ENCODE results near the gene GALNT12.

Gene GALNT12

DNA sequence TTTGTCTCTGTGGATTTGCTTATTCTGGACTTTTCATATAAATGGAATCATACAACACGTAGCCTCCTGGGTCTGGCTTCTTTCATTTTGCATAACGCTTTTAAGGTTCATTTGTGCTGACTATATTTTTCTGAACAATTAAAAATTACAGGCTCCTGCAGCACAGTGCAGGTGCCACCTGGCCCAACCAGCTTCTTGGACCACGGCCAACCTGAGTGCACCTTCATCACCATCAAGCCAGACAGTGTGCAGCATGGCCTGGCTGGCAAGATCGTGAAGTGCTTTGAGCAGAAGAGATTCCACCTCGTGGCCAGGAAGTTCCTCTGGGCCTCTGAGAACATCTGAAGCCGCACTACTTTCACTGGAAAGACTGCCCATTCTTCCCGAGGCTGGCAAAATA, 82.8 kb downstream of the GALNT12 start:
- CTCF ChIA-PET: no interaction called here
- no peak for DNase-seq (ENCODE audit: low read depth, low spot score)
- no peak for TF ChIP-seq CTCF (IDR thresholded peaks at IDR 0.05; ENCODE audit: insufficient read depth, low read length, missing control alignments)
- POLR2A ChIA-PET: no interaction called here
- no peak overlapping the region for H3K4me3 ChIP-seq (ENCODE audit: low read depth, low read length)

DNA sequence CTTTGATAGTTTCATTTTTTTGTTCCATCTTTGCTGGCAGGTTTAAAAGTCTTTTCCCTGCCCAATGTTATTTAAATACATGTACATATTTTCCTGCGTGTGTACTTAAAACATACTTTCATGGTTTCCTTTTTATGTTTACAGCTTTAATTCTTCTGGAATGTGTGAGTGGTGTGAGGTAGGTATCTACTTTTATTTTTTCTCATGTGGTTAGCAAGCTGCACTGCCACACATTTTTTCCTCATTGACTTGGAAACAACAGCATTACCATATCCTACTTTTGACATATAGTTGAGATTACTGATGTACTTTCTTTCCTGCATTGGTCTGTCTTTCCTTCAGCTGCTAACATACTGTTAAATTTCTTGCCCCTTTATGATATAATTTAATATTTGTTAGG, 84.8 kb downstream of the GALNT12 start:
- no peak for TF ChIP-seq CTCF (IDR thresholded peaks at IDR 0.05; ENCODE audit: insufficient read depth, low read length, missing control alignments)
- POLR2A ChIA-PET: interaction anchor here (1.0 kb wide), 1 partner anchor 38 kb away, joined by 3 read pairs; no protein-coding TSS in a partner anchor
- H3K4me3 ChIP-seq (ENCODE audit: low read depth, low read length): no peak overlapping the region
- DNase-seq (ENCODE audit: low read depth, low spot score): no peak
- CTCF ChIA-PET: no interaction called here

- DNase-seq (ENCODE audit: low read depth, low spot score): no peak
- ChIA-PET POLR2A (interaction anchor here (1.0 kb wide), 1 partner anchor 38 kb away, joined by 3 read pairs; no protein-coding TSS in a partner anchor), CTCF (interaction anchor here (0.7 kb wide), 1 partner anchor 83 kb away, joined by 4 read pairs; no protein-coding TSS in a partner anchor)
- no peak for TF ChIP-seq CTCF (IDR thresholded peaks at IDR 0.05; ENCODE audit: insufficient read depth, low read length, missing control alignments)
- H3K4me3 ChIP-seq (ENCODE audit: low read depth, low read length): no peak overlapping the region
Measured at GRCh38 chr9:98892690-98893089, 85.2 kb downstream of the GALNT12 start.

DNA sequence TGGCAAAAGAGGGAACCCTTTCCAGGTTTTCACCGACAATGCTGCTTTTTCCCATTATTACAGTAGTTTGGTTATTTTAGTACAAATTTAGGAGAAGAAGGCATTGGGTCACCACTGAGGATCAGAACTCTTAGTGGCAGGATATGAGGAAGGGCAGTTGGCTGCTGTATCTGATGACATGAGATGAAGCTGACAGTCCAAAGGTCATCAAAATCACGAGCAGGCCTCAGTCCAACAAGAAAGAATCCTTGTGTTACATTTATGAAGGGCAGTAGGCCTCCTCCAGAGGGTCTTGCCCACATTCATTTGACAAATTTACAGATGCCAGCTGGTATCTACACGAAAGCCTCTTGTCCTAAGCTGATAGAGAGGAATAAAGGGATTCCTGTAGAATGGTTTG, 86.7 kb downstream of the GALNT12 start:
- no peak for DNase-seq (ENCODE audit: low read depth, low spot score)
- POLR2A ChIA-PET: no interaction called here
- TF ChIP-seq CTCF (IDR thresholded peaks at IDR 0.05; ENCODE audit: insufficient read depth, low read length, missing control alignments): no peak
- CTCF ChIA-PET: no interaction called here
- H3K4me3 ChIP-seq (ENCODE audit: low read depth, low read length): no peak overlapping the region

DNA sequence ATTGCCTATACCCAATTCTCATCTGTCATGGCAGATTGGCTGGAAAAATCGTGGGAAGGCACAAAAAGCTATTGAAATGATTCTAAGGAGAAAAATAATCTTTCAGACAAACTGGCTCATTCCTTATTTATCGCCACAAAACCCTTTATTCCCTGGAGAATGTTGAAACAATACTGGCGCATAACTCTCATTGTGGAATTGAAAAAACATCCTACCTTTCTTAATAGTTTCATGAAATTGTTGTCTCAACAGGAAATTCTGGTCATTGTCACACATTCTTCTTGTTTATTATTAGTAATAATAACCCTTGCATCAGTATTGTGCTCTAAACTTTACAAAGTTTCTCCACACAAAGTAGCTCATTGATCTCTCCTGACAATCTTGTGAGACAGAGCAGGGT, 87.3 kb downstream of the GALNT12 start:
- no peak for DNase-seq (ENCODE audit: low read depth, low spot score)
- no peak for TF ChIP-seq CTCF (IDR thresholded peaks at IDR 0.05; ENCODE audit: insufficient read depth, low read length, missing control alignments)
- CTCF ChIA-PET: no interaction called here
- no peak overlapping the region for H3K4me3 ChIP-seq (ENCODE audit: low read depth, low read length)
- POLR2A ChIA-PET: no interaction called here

DNA sequence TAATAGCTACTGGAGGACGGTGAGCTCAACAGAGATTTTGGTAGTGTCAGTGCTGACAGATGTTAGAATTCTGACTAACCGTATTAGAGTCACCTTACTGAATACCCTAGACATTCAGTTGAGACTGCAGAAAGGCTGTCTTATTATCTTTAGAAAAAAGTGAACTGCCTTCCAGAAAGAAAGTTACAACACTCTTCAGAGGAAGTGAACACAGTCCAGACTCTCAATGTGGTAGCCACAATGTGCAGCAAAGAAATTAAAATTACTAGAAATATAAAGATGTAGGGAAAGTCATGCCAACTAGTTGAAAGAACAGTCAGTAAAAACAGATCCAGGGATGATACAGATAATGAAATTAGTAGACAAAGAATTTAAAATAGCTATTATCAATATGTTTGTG, 89.2 kb downstream of the GALNT12 start:
- no peak for DNase-seq (ENCODE audit: low read depth, low spot score)
- H3K4me3 ChIP-seq (ENCODE audit: low read depth, low read length): no peak overlapping the region
- CTCF ChIA-PET: interaction anchor here (1.2 kb wide), 1 partner anchor 12 kb away, joined by 3 read pairs; no protein-coding TSS in a partner anchor
- no peak for TF ChIP-seq CTCF (IDR thresholded peaks at IDR 0.05; ENCODE audit: insufficient read depth, low read length, missing control alignments)
- POLR2A ChIA-PET: no interaction called here

All from AG04449 (cell line).